SK-N-SH (cell line): Measurements from ENCODE around the gene WWOX. TPM values are rescaled to one million over a fixed set of nuclear protein-coding genes. Genes with fewer than 3 reads are reported as not detected.

Experiments
- CTCF ChIA-PET: fragments of 300-600, 350-600 bp; formaldehyde crosslinking; extraction: SDS; loops from one replicate; lab custom pipeline; 2021; lab: Yijun Ruan, JAX
- POLR2A ChIA-PET: fragments of 350-600 bp; sonication (Branson Sonifier 250); formaldehyde crosslinking; extraction: SDS; loops from one replicate; lab custom pipeline; 2020; ENCODE audit warnings: antibody characterized with exemption, inconsistent platforms; lab: Yijun Ruan, JAX
- DNase-seq: peaks from one replicate; pipeline ENCODE4 v3.0.0; 2012
- H2AFZ ChIP-seq: fragments of 200-600 bp; sonication (generic); 2 replicates; pipeline ENCODE4 v1.8.1; 2016; ENCODE audit warnings: antibody characterized with exemption, mild to moderate bottlenecking, low read depth
- H3F3A ChIP-seq: fragments of 200-600 bp; sonication (generic); replicated peaks from 2 replicates; pipeline ENCODE3; 2016; ENCODE audit warnings: antibody characterized with exemption, mild to moderate bottlenecking; ENCODE audit not compliant: insufficient read depth
- H3K27ac ChIP-seq, 2 experiments: fragments of 200-500 bp in 1 of 2; fragments of 200-600 bp in 1 of 2; sonication (Bioruptor generic) in 1 of 2; sonication (generic), shearing (Covaris generic) in 1 of 2; 2 replicates each; pipeline versions ENCODE4 v1.5.1 to v1.6.1; 2014 to 2016; ENCODE audit warnings: low read depth in 2 of 2, inconsistent platforms in 1 of 2, low read length in 1 of 2, mild to moderate bottlenecking in 1 of 2, mixed read lengths in 1 of 2
- H3K27me3 ChIP-seq: fragments of 200-600 bp; sonication (generic), shearing (Covaris generic); 2 replicates; pipeline ENCODE4 v1.6.1; 2016; ENCODE audit warnings: mixed run types; ENCODE audit not compliant: insufficient read depth
- H3K36me3 ChIP-seq, 2 experiments: fragments of 200-500 bp in 1 of 2; fragments of 200-600 bp in 1 of 2; sonication (Bioruptor generic) in 1 of 2; sonication (generic) in 1 of 2; replicated peaks in 1 of 2; 2 replicates each; pipeline versions ENCODE3 to v1.5.1; 2014 to 2016; ENCODE audit warnings: low read length in 1 of 2, mild to moderate bottlenecking in 1 of 2; ENCODE audit not compliant: insufficient read depth in 2 of 2, control insufficient read depth in 1 of 2
- H3K4me1 ChIP-seq, 2 experiments: fragments of 200-500 bp in 1 of 2; fragments of 200-600 bp in 1 of 2; sonication (Bioruptor generic) in 1 of 2; sonication (generic), shearing (Covaris generic) in 1 of 2; 2 replicates each; pipeline versions ENCODE4 v1.5.1 to v1.6.1; 2014 to 2016; ENCODE audit warnings: low read depth in 1 of 2, low read length in 1 of 2, mixed run types in 1 of 2; ENCODE audit not compliant: insufficient read depth in 2 of 2, control insufficient read depth in 1 of 2
- H3K4me2 ChIP-seq: fragments of 200-600 bp; sonication (generic), shearing (Covaris generic); 2 replicates; pipeline ENCODE4 v1.6.1; 2017; ENCODE audit warnings: mixed run types
- H3K4me3 ChIP-seq, 2 experiments: fragments of 200-500 bp in 1 of 2; fragments of 200-600 bp in 1 of 2; sonication (Bioruptor generic) in 1 of 2; sonication (generic), shearing (Covaris generic) in 1 of 2; 2 replicates each; pipeline versions ENCODE4 v1.5.1 to v1.8.1; 2014 to 2016; ENCODE audit warnings: low read depth in 2 of 2, inconsistent platforms in 1 of 2, low read length in 1 of 2, mild to moderate bottlenecking in 1 of 2, mixed read lengths in 1 of 2, moderate library complexity in 1 of 2
- H3K79me2 ChIP-seq: fragments of 200-600 bp; sonication (generic); 2 replicates; pipeline ENCODE4 v1.8.1; 2017; ENCODE audit warnings: mild to moderate bottlenecking; ENCODE audit not compliant: insufficient read depth
- H3K9ac ChIP-seq: fragments of 200-600 bp; sonication (generic); 2 replicates; pipeline ENCODE4 v1.6.1; 2017; ENCODE audit warnings: mixed run types
- H3K9me2 ChIP-seq: fragments of 200-600 bp; sonication (generic); 2 replicates; pipeline ENCODE4 v1.6.1; 2017; ENCODE audit warnings: mixed run types
- H3K9me3 ChIP-seq: fragments of 200-600 bp; sonication (generic); 2 replicates; pipeline ENCODE4 v1.6.1; 2017; ENCODE audit warnings: mixed run types, mild to moderate bottlenecking, moderate library complexity
- H4K20me1 ChIP-seq: fragments of 200-600 bp; sonication (generic); 2 replicates; pipeline ENCODE4 v1.6.1; 2017; ENCODE audit warnings: mild to moderate bottlenecking, mixed run types; ENCODE audit not compliant: insufficient read depth
- CHD2 ChIP-seq: fragments of 150-350 bp; IDR thresholded peaks from 2 replicates; pipeline ENCODE4 v1.6.1; 2018; ENCODE audit warnings: low read length; ENCODE audit not compliant: partially characterized antibody
- EP300 ChIP-seq, 2 experiments: IDR thresholded peaks; 2 replicates each; pipeline versions ENCODE4 v1.4.0 to v1.6.1; 2012; ENCODE audit warnings: borderline replicate concordance in 1 of 2, low read depth in 1 of 2, low read length in 1 of 2
- GABPA ChIP-seq: IDR thresholded peaks from 2 replicates; pipeline ENCODE4 v1.4.0; 2012; ENCODE audit warnings: low read depth, mild to moderate bottlenecking
- JUND ChIP-seq: IDR thresholded peaks from 2 replicates; pipeline ENCODE4 v1.4.0; 2012
- NFIC ChIP-seq: IDR thresholded peaks from 2 replicates; pipeline ENCODE4 v1.4.0; 2012; ENCODE audit warnings: borderline replicate concordance
- POLR2AphosphoS5 ChIP-seq: IDR thresholded peaks from 2 replicates; pipeline ENCODE4 v1.6.1; 2012; ENCODE audit warnings: low read depth, low read length
- RAD21 ChIP-seq: IDR thresholded peaks from 2 replicates; pipeline ENCODE4 v1.6.1; 2012; ENCODE audit warnings: mild to moderate bottlenecking, low read length
- SIN3A ChIP-seq: IDR thresholded peaks from 2 replicates; pipeline ENCODE4 v1.6.1; 2012; ENCODE audit warnings: low read depth, mild to moderate bottlenecking, low read length, moderate library complexity, borderline replicate concordance
- SMC3 ChIP-seq: IDR thresholded peaks from 2 replicates; pipeline ENCODE4 v1.6.1; 2012; ENCODE audit warnings: low read depth, low read length, improper control_type of control experiment
- TAF1 ChIP-seq: IDR thresholded peaks from 2 replicates; pipeline ENCODE4 v1.6.1; 2012; ENCODE audit warnings: low read depth, mild to moderate bottlenecking, low read length, moderate library complexity, borderline replicate concordance
- TEAD4 ChIP-seq: IDR thresholded peaks from 2 replicates; pipeline ENCODE4 v1.4.0; 2012; ENCODE audit warnings: mild to moderate bottlenecking, borderline replicate concordance; ENCODE audit not compliant: insufficient read depth
- WGBS: methylation state at CpG from one replicate; pipeline ENCODE4 v1.1.6; 2017; ENCODE audit warnings: low lambda C conversion rate; 5-methylcytosine and 5-hydroxymethylcytosine counted together
- polyA plus RNA-seq, 3 experiments: library from polyadenylated mRNA; depleted of rRNA; stranded (reverse); fragments of >200 nt; gene quantifications; 2 replicates each; pipeline ENCODE4 v1.2.3, GENCODE V29; 2012
- TF ChIP-seq, protein P1 (sequence below): IDR thresholded peaks from 2 replicates; pipeline ENCODE4 v1.4.0; 2012; ENCODE audit warnings: low read depth, borderline replicate concordance
- TF ChIP-seq, protein P2 (sequence below): fragments of 200-600 bp; sonication (generic); IDR thresholded peaks from 2 replicates; pipeline ENCODE4 v1.6.1; 2017; ENCODE audit warnings: antibody characterized with exemption, mild to moderate bottlenecking, moderate library complexity
- TF ChIP-seq, protein P3 (sequence below): fragments of 150-350 bp; IDR thresholded peaks from 2 replicates; pipeline ENCODE4 v1.6.1; 2017; ENCODE audit warnings: antibody characterized with exemption, low read length, low read depth, borderline replicate concordance
- TF ChIP-seq, protein P4 (sequence below): IDR thresholded peaks from 2 replicates; pipeline ENCODE4 v1.4.0; 2012; ENCODE audit warnings: low read depth, borderline replicate concordance

The WWOX gene
- polyA plus RNA-seq, 1 of the 3 experiments (the other 2 are of a cell fraction): 10.8 TPM

DNA sequence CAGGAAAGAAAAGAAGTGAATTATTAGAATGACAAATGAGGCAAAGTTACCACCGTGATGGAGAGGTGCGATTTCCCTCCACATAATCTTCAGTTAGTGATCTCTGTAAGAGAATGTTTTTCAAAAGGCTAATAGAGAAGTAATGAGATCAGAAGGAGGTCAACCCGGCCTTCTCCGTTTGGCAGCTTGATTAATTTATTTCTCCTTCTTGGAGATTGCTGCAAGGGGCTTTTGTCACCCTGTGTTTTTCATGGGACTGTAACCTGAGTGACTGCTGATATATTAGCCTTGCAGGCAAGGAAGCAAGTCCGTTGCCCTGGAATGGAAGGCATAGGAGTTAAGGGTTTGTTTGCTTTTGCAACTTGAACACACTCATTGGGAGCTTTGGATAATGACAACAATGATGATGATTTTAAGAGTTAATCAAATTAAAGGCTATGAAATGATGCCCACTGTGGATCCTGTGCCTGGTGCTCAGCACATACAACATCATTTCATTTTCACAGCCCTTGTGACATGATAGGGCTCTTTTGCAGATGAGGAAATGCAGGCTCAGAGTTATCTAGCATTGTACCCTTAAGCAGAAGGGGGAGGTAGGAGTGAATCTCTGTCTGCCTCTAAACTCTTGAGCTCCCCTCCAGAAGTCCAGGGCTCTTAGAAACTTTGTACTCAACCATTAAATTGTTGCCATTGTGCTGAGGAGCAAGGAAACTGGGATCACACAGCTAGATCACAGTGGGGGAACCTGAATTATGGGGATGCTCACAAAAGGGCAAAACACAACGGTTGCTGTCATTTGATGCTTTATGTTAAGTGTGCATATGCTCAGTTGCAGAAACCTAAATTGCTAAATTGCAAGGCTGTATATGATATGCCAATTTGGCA is 226.3 kb downstream of the WWOX start:
- Histone ChIP-seq H3K4me2 (no peak overlapping the region), H3K9ac (no peak overlapping the region), H3K4me1 (peaks cover 0 to 10% of the 10 kb centered on the region in 2 experiments; a peak in 2 of 4 replicates), H3F3A (no peaks in the 10 kb centered on the region), H3K9me2 (no peaks in the 10 kb centered on the region), H3K79me2 (no peaks in the 10 kb centered on the region), H3K4me3 (no peak overlapping the region), H2AFZ (no peak overlapping the region), H3K27me3 (no peaks in the 10 kb centered on the region), H3K9me3 (no peaks in the 10 kb centered on the region), H3K27ac (no peak overlapping the region), H4K20me1 (no peaks in the 10 kb centered on the region), H3K36me3 (no peaks in the 10 kb centered on the region)
- WGBS: 83% methylated on average over 6 of the region's 6 CpGs
- ChIA-PET POLR2A (no interaction called here), CTCF (interaction anchor here (1.2 kb wide), 1 partner anchor 32 kb away, joined by 3 read pairs; no protein-coding TSS in a partner anchor)
- TF ChIP-seq SMC3 (no peak), SIN3A (no peak), CHD2 (no peak), POLR2AphosphoS5 (no peak), NFIC (no peak), GABPA (no peak), EP300 (IDR thresholded peaks at IDR 0.05; ENCODE audit: borderline replicate concordance in 1 of 2, low read depth in 1 of 2, low read length in 1 of 2) (no peak), TEAD4 (no peak)
- TF ChIP-seq, protein P1, sequence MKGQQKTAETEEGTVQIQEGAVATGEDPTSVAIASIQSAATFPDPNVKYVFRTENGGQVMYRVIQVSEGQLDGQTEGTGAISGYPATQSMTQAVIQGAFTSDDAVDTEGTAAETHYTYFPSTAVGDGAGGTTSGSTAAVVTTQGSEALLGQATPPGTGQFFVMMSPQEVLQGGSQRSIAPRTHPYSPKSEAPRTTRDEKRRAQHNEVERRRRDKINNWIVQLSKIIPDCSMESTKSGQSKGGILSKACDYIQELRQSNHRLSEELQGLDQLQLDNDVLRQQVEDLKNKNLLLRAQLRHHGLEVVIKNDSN: no peak
- TF ChIP-seq, protein P2, sequence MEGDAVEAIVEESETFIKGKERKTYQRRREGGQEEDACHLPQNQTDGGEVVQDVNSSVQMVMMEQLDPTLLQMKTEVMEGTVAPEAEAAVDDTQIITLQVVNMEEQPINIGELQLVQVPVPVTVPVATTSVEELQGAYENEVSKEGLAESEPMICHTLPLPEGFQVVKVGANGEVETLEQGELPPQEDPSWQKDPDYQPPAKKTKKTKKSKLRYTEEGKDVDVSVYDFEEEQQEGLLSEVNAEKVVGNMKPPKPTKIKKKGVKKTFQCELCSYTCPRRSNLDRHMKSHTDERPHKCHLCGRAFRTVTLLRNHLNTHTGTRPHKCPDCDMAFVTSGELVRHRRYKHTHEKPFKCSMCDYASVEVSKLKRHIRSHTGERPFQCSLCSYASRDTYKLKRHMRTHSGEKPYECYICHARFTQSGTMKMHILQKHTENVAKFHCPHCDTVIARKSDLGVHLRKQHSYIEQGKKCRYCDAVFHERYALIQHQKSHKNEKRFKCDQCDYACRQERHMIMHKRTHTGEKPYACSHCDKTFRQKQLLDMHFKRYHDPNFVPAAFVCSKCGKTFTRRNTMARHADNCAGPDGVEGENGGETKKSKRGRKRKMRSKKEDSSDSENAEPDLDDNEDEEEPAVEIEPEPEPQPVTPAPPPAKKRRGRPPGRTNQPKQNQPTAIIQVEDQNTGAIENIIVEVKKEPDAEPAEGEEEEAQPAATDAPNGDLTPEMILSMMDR: no peak
- TF ChIP-seq, protein P3, sequence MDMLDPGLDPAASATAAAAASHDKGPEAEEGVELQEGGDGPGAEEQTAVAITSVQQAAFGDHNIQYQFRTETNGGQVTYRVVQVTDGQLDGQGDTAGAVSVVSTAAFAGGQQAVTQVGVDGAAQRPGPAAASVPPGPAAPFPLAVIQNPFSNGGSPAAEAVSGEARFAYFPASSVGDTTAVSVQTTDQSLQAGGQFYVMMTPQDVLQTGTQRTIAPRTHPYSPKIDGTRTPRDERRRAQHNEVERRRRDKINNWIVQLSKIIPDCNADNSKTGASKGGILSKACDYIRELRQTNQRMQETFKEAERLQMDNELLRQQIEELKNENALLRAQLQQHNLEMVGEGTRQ: no peak
- DNase-seq: no peak

DNA sequence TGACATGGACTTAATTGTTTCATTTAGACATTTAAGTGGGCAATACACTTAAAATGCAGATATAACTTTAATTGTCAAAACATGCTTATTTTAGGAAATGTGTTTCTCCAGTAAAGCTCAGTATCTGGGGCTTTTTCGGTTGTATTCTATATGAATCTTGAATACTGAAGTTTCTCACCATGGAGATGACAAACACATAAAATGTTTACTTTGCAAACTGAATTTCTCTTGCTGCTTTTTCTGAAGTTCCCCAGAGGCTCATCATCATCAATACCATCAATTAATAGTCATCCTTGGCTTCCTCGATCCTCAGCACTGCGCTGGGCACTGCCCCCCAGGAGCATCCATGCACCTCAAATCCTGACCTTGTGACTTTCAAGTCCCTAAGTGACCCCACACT is 227.3 kb downstream of the WWOX start:
- Histone ChIP-seq H3K27me3 (no peaks in the 10 kb centered on the region), H3F3A (no peaks in the 10 kb centered on the region), H3K4me3 (no peak overlapping the region), H3K36me3 (no peaks in the 10 kb centered on the region), H3K4me1 (peaks cover 0 to 7% of the 10 kb centered on the region in 2 experiments; a peak in 2 of 4 replicates), H3K9me3 (no peaks in the 10 kb centered on the region), H3K27ac (no peak overlapping the region), H2AFZ (no peak overlapping the region), H3K79me2 (no peaks in the 10 kb centered on the region), H3K9me2 (no peaks in the 10 kb centered on the region), H3K9ac (no peak overlapping the region), H4K20me1 (no peaks in the 10 kb centered on the region), H3K4me2 (no peak overlapping the region)
- no peak for DNase-seq
- POLR2A ChIA-PET: no interaction called here
- TF ChIP-seq RAD21: no peak
- TF ChIP-seq, protein P2: no peak
- TF ChIP-seq JUND: no peak
- no peak for TF ChIP-seq TAF1
- TF ChIP-seq, protein P4, sequence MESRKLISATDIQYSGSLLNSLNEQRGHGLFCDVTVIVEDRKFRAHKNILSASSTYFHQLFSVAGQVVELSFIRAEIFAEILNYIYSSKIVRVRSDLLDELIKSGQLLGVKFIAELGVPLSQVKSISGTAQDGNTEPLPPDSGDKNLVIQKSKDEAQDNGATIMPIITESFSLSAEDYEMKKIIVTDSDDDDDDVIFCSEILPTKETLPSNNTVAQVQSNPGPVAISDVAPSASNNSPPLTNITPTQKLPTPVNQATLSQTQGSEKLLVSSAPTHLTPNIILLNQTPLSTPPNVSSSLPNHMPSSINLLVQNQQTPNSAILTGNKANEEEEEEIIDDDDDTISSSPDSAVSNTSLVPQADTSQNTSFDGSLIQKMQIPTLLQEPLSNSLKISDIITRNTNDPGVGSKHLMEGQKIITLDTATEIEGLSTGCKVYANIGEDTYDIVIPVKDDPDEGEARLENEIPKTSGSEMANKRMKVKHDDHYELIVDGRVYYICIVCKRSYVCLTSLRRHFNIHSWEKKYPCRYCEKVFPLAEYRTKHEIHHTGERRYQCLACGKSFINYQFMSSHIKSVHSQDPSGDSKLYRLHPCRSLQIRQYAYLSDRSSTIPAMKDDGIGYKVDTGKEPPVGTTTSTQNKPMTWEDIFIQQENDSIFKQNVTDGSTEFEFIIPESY: no peak
- WGBS: 89% methylated on average over 3 of the region's 3 CpGs
- CTCF ChIA-PET: no interaction called here
